ENCODE measurements around the gene NREP.
"Not testable (repeated sequence)": the region's sequence is repeated elsewhere in the genome, so short reads cannot be mapped to it uniquely, and the experiment has no call there.

The NREP gene

DNA sequence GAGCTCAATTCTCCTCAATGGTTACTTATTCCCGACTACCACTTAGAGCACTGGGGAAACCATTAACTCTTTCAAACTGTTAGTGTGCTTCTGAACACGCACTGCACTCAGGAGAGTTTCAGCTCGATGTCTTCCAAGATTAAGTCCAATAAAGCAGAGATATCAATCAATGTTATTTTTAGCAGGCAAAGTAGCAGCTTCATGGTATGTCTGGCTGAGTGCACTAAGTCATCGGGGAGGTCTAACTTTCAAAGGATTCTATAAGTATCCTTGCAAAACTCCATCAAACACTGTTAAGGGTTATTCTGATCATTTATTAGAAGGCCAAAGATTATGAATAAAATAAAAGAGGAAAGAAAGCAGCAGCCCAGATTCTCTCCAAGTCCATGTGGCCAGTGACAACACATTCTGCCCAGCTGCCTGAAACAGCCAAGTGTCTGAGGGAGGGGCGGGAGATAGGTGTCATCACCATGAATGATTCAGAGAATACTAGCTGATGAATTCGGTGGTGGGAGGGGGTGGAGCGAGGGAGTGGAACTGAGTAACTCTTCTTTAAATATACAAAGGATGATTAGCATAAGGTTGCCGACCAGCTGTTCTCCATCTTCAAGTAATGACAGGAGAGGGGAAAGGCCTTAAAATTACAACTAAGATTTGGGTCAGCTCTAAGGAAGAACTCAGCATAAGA is 21.3 kb downstream of the NREP start:
- DNase-seq, result no peak

- DNase-seq, result no peak
Measured at GRCh38 chr5:111734597-111734996, 22.4 kb downstream of the NREP start.

GRCh38 chr5:111734013-111734412 is 23.0 kb downstream of the NREP start:
- DNase-seq, result no peak

- no peak for DNase-seq
Measured at GRCh38 chr5:111733571-111733970, 23.4 kb downstream of the NREP start.

DNA sequence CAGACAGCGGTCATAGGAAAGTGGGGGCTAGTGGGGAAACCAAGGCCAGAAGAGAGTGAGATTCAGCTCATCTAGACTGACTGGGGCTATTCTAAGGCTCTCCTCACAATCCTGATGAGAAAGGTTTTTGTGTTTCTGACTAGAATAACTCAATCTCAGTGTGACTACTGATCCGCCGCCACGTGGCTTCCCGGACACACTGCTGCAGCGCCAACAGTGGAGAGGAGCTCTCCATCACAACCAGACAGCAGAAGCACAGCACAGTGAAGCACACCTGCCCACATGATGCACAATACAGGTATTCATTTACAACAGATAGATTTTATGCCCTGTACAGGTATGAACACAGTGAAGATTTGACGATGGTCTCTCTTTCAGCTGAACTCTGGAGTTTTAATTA is 25.4 kb downstream of the NREP start:
- no peak for DNase-seq

- no peak for DNase-seq
Measured at GRCh38 chr5:111730659-111731382, 26.2 kb downstream of the NREP start.

- DNase-seq, result no peak
Measured at GRCh38 chr5:111728941-111729340, 28.1 kb downstream of the NREP start.

GRCh38 chr5:111726986-111727385 is 30.0 kb downstream of the NREP start:
- DNase-seq, result no peak

- DNase-seq, result no peak
Measured at GRCh38 chr5:111722140-111722539, 34.9 kb downstream of the NREP start.

- DNase-seq, result no peak
Measured at GRCh38 chr5:111720333-111720890, 36.6 kb downstream of the NREP start.

- DNase-seq, result no peak
Measured at GRCh38 chr5:111719773-111720172, 37.2 kb downstream of the NREP start.

DNA sequence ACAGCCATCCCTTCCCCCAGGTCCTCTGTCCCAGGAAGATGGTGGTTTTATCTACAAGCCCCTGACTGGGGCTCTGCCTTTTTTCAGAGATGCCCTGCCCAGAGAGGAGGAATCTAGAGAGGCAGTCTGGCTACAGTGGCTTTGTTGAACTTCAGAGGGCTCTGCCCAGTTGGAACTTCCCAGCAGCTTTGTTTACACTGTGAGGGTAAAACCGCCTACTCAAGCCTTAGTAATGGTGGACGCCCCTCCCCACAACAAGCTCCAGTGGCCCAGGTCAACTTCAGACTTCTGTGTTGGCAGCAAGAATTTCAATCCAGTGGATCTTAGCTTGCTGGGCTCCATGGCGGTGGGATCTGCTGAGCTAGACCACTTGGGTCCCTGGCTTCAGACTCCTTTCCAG is 40.2 kb downstream of the NREP start:
- not testable (repeated sequence) for DNase-seq

DNA sequence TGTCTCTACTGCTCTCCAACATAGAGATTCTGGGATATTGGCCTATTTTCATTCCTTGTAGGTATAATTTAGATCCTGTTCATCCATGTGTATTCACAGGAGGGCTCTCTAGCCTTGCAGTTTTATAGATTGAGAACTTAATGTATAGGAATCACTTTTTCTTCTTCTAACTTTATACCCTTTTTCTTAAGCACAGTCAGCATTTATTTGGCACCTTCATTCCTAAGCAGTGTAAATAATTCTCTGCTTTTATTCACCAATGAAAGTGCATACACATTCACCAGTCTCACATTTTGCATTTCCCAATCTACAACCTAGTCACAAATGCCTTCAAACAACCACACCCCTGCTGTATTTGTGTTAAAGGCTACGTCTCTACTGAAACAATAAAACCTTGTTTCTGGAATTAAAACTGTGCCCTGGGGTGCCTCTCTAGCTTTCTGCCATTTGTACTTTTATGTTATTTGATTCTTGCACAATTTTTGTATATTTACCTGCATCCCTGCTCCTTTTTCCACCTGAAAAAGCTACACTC is 49.3 kb downstream of the NREP start:
- no peak for DNase-seq

- no peak for DNase-seq
Measured at GRCh38 chr5:111706345-111706744, 50.6 kb downstream of the NREP start.

- no peak for DNase-seq
Measured at GRCh38 chr5:111704452-111705085, 52.4 kb downstream of the NREP start.

DNA sequence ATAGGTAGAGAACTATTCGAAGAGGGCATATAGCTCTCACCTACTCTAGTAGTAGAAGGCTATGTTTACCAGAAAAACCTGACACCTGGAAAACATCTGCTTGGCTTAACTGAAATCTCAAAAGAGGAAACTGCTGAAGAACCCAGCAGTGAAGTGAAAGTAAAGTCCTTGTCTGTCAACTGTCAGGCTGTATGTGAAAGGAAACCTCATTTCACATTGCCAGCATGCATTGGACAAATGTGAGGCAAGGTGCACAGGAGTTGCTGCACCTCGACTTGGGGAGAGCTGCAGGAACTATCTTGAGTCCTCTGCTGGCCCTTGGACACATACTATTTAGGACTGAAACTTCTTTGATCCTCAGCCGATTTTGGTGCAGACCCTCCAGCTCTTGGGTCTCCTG is 53.3 kb downstream of the NREP start:
- no peak for DNase-seq

DNA sequence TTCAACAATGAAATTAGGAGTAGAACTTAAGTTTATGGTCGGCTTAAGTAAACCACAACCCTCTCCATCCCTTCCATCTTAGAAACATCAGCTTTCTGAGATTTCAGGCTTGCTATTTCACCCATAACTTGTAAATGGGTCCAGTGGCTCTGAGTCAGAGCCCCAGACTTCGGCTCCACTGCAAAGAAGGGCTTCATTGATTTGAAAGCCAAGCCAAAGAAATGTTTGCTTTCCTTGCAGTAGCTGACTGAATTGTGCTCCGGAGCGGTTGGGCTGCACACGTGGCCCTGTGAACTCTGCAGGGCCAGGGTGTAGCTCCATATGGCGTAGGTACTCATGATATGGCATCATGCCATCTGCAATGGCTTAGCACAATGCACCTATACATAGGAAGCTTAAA is 57.0 kb downstream of the NREP start:
- no peak for DNase-seq

DNA sequence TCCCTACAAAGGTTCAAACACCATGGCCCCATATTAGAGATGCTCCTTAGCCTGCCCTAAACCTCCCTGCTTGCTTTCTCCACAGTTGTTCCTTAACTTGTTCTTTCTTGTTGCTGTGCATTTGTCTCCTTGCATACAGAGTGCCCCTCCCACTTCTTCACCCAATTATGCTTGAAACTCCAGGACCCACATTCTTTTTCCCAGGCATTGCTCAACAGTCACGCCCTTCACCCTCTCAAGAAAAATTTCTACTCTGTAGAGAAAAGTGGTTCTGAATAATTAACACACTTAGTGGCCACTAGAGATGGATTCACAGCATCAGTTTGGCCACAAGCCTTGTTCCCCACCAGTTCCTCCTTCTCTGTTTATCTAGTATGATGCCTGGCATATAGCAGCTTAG is 57.7 kb downstream of the NREP start:
- DNase-seq, result no peak

DNA sequence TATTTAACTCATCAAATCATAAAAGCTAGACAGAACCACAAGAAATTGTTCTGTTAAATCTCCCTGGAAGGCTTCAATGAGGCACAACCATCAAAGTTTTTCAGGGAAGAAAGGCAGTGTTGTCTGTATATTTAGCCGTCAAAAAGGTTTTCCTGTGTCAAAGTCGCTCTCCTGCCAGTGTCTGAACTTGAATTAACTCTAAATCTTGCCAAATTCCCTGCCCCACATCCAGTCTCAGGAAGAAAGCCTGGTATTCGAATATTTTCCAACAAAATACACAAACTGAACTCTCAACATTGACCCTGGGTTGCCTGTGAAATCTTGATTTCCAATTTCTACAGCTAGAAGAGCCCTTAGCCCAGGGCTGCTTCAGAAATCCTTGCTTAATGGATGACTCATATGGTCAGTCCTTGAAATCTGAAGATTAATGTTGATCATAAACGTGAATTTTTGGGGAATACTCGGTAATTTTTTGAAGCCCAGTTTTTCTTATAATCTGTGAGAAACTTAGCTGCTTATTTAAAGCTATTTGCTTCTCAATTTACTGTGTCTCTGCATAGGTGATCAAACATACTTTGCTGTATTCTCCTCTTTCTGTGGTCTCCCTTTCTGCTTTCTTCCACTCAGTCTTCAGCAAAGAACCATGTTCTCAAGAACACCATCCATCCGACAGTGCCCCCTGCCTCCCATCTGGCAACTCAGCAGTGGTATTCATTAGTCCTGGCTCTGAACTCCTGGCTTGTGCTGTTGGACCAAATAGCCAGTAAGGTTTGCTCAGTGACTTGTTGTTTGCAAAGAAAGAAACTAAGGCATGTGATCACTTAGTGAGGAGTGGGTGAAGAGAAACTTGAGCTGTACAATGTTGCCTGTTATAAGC is 58.9 kb downstream of the NREP start:
- no peak for DNase-seq

DNA sequence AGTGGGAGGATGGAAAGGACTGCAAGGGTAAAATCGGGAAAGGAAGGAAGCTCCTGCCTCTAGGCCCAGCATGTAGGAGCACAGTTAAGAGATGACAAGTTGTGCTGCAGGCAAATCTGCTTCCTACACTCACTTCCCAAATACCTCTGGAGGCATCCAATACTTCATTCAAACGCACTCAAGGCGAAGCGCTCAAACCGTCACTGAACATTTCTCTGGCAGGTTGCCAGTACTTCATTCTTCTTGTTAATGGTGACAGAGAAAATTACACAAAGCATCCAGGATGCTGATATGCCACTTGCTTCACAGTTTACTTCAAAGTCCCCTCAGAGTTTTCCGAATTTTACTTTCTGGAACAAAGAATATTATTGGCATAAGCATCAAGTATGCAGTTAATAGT is 59.8 kb downstream of the NREP start:
- DNase-seq, result no peak

GRCh38 chr5:111695991-111696390 is 61.0 kb downstream of the NREP start:
- DNase-seq, result no peak

GRCh38 chr5:111694133-111694532 is 62.9 kb downstream of the NREP start:
- no peak for DNase-seq

GRCh38 chr5:111691914-111692313 is 65.1 kb downstream of the NREP start:
- no peak for DNase-seq
